SK-N-SH (cell line): ENCODE measurements around the gene TTC28.

Experiments
- CTCF ChIP-seq: fragments of 200-600 bp; sonication (generic); IDR thresholded peaks from 2 replicates; pipeline ENCODE4 v1.6.1; 2017; ENCODE audit warnings: antibody characterized with exemption, mild to moderate bottlenecking, moderate library complexity
- SMC3 ChIP-seq: IDR thresholded peaks from 2 replicates; pipeline ENCODE4 v1.6.1; 2012; ENCODE audit warnings: low read depth, low read length, improper control_type of control experiment
- TAF1 ChIP-seq: IDR thresholded peaks from 2 replicates; pipeline ENCODE4 v1.6.1; 2012; ENCODE audit warnings: low read depth, mild to moderate bottlenecking, low read length, moderate library complexity, borderline replicate concordance

DNA sequence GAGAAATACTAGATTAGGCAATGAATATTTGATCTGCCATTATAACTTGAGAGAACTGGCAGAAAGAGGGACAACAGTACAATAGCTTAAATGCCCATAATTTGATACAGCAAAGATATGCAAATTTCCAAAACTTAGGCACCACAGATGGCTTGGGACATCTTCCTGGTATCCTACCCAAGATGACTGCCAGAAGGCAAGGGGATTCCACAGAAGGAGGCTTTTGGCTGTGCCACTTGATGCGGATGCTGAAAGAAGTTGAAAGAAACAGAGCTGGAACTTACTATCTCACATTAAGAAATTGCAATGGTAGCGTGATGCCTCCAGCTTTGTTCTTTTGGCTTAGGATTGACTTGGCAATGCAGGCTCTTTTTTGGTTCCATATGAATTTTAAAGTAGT is 216.7 kb downstream of the TTC28 start:
- no peak for TF ChIP-seq CTCF
- TF ChIP-seq SMC3 = no peak
- no peak for TF ChIP-seq TAF1
